IMR-90 (cell line): ENCODE results near the gene KBTBD13. TPM values are rescaled to one million over a fixed set of nuclear protein-coding genes. Genes with fewer than 3 reads are reported as not detected.

Source experiments
- ATAC-seq: fragments of 200-7000 bp; cut with Tn5 transposase; 2 replicates; pipeline ENCODE4 v1.9.1; 2020; ENCODE audit warnings: low read depth, mild to moderate bottlenecking, moderate library complexity
- BruUV-seq: library from RNA; stranded (reverse); fragments of 400-500 nt; replicated peaks from 2 replicates; lab custom pipeline; 2021; lab: Mats Ljungman, UMichigan
- CTCF ChIA-PET: fragments of 300-600 bp; formaldehyde crosslinking; extraction: SDS; loops from one replicate; lab custom pipeline; 2021; ENCODE audit warnings: antibody characterized with exemption; lab: Yijun Ruan, JAX
- POLR2A ChIA-PET: fragments of 300-600 bp; sonication (Branson Sonifier 250); formaldehyde crosslinking; loops from one replicate; lab custom pipeline; 2022; ENCODE audit warnings: antibody characterized with exemption; ENCODE audit not compliant: unreplicated experiment; lab: Charles Lee
- DNase-seq: peaks from one replicate; pipeline ENCODE4 v3.0.0; 2013
- H2AFZ ChIP-seq: replicated peaks from 2 replicates; pipeline ENCODE3; 2013; ENCODE audit warnings: low read length, mild to moderate bottlenecking; ENCODE audit not compliant: poor library complexity
- H2AK5ac ChIP-seq: 2 replicates; pipeline ENCODE4 v1.6.1; 2013; ENCODE audit warnings: low read depth, low read length, inconsistent platforms
- H2AK9ac ChIP-seq: replicated peaks from 2 replicates; pipeline ENCODE3; 2013; ENCODE audit warnings: mild to moderate bottlenecking, low read depth, low read length, moderate library complexity; ENCODE audit not compliant: poor library complexity
- H2BK120ac ChIP-seq: 2 replicates; pipeline ENCODE4 v1.6.1; 2013; ENCODE audit warnings: low read depth, low read length, inconsistent platforms
- H2BK15ac ChIP-seq: 3 replicates; pipeline ENCODE4 v1.6.1; 2013; ENCODE audit warnings: low read depth, low read length, inconsistent platforms
- H2BK20ac ChIP-seq: 2 replicates; pipeline ENCODE4 v1.6.1; 2013; ENCODE audit warnings: low read depth, mild to moderate bottlenecking, inconsistent platforms, low read length, moderate library complexity
- H2BK5ac ChIP-seq: 2 replicates; pipeline ENCODE4 v1.6.1; 2013; ENCODE audit warnings: mild to moderate bottlenecking, low read depth, low read length, inconsistent platforms; ENCODE audit not compliant: poor library complexity, severe bottlenecking
- H3K14ac ChIP-seq: replicated peaks from 2 replicates; pipeline ENCODE4 v1.6.1; 2013; ENCODE audit warnings: low read depth, low read length, inconsistent platforms
- H3K18ac ChIP-seq: 2 replicates; pipeline ENCODE4 v1.6.1; 2013; ENCODE audit warnings: low read depth, low read length, control low read depth
- H3K23ac ChIP-seq: 2 replicates; pipeline ENCODE4 v1.6.1; 2013; ENCODE audit warnings: low read depth, low read length, inconsistent platforms
- H3K27ac ChIP-seq: 2 replicates; pipeline ENCODE4 v1.5.1; 2013; ENCODE audit warnings: mild to moderate bottlenecking, control low read depth, low read length; ENCODE audit not compliant: insufficient read depth
- H3K27me3 ChIP-seq: 2 replicates; pipeline ENCODE4 v1.6.1; 2013; ENCODE audit warnings: low read length; ENCODE audit not compliant: control insufficient read depth, insufficient read depth
- H3K36me3 ChIP-seq: 2 replicates; pipeline ENCODE4 v1.6.1; 2013; ENCODE audit warnings: low read length, mixed read lengths; ENCODE audit not compliant: control insufficient read depth, insufficient read depth
- H3K4ac ChIP-seq: 2 replicates; pipeline ENCODE4 v1.6.1; 2013; ENCODE audit warnings: low read depth, low read length, inconsistent platforms
- H3K4me1 ChIP-seq: 2 replicates; pipeline ENCODE4 v1.6.1; 2013; ENCODE audit warnings: low read length, mixed read lengths; ENCODE audit not compliant: control insufficient read depth, insufficient read depth
- H3K4me2 ChIP-seq: 2 replicates; pipeline ENCODE4 v1.6.1; 2013; ENCODE audit warnings: low read depth, mild to moderate bottlenecking, control low read depth, low read length, moderate library complexity
- H3K4me3 ChIP-seq: 2 replicates; pipeline ENCODE4 v1.5.1; 2013; ENCODE audit warnings: low read depth, mild to moderate bottlenecking, control low read depth, low read length, moderate library complexity; ENCODE audit not compliant: insufficient read depth
- H3K56ac ChIP-seq: 2 replicates; pipeline ENCODE4 v1.6.1; 2013; ENCODE audit warnings: low read length, inconsistent platforms; ENCODE audit not compliant: insufficient read depth; ENCODE audit errors: extremely low read depth
- H3K79me1 ChIP-seq, 2 experiments: 2 replicates each; pipeline ENCODE4 v1.6.1; 2013; ENCODE audit warnings: low read length in 2 of 2, inconsistent platforms in 1 of 2, low read depth in 1 of 2
- H3K9ac ChIP-seq: 2 replicates; pipeline ENCODE4 v1.6.1; 2013; ENCODE audit warnings: low read depth, low read length, control low read depth
- H3K9me1 ChIP-seq: 2 replicates; pipeline ENCODE4 v1.6.1; 2013; ENCODE audit warnings: low read length, inconsistent platforms; ENCODE audit not compliant: insufficient read depth
- H3K9me3 ChIP-seq: 2 replicates; pipeline ENCODE4 v1.6.1; 2013; ENCODE audit warnings: low read length; ENCODE audit not compliant: control insufficient read depth, insufficient read depth
- H4K20me1 ChIP-seq: 2 replicates; pipeline ENCODE4 v1.6.1; 2013; ENCODE audit warnings: low read length, inconsistent platforms; ENCODE audit not compliant: insufficient read depth
- H4K5ac ChIP-seq: 2 replicates; pipeline ENCODE4 v1.6.1; 2013; ENCODE audit warnings: mild to moderate bottlenecking, low read depth, low read length, control low read depth
- H4K8ac ChIP-seq, 2 experiments: 2 replicates each; pipeline ENCODE4 v1.6.1; 2013; ENCODE audit warnings: low read depth in 2 of 2, low read length in 2 of 2, control low read depth in 1 of 2, inconsistent platforms in 1 of 2
- H4K91ac ChIP-seq: 2 replicates; pipeline ENCODE4 v1.6.1; 2013; ENCODE audit warnings: low read depth, low read length, inconsistent platforms; ENCODE audit not compliant: insufficient read depth
- BHLHE40 ChIP-seq: fragments of 150-350 bp; IDR thresholded peaks from 2 replicates; pipeline ENCODE4 v1.6.1; 2016; ENCODE audit warnings: mild to moderate bottlenecking, low read depth, low read length
- CHD1 ChIP-seq: IDR thresholded peaks from 2 replicates; pipeline ENCODE4 v1.6.1; 2012; ENCODE audit warnings: low read depth, low read length, improper control_type of control experiment
- FOS ChIP-seq: fragments of 150-350 bp; IDR thresholded peaks from 2 replicates; pipeline ENCODE4 v1.6.1; 2016; ENCODE audit warnings: low read depth, low read length
- MAFK ChIP-seq: IDR thresholded peaks from 2 replicates; pipeline ENCODE4 v1.6.1; 2012; ENCODE audit warnings: low read depth, low read length, improper control_type of control experiment
- RAD21 ChIP-seq: IDR thresholded peaks from 2 replicates; pipeline ENCODE4 v1.6.1; 2012; ENCODE audit warnings: low read length, improper control_type of control experiment
- RCOR1 ChIP-seq: IDR thresholded peaks from 2 replicates; pipeline ENCODE4 v1.6.1; 2012; ENCODE audit warnings: mild to moderate bottlenecking, low read length, improper control_type of control experiment; ENCODE audit not compliant: insufficient replicate concordance
- WGBS, 2 experiments: methylation state at CpG; one replicate each; pipeline versions ENCODE4 v1.1.5 to v1.1.7; 2013; ENCODE audit warnings: missing lambda C conversion rate in 2 of 2; ENCODE audit not compliant: insufficient read length in 1 of 2; ENCODE audit errors: extremely low coverage in 2 of 2; 5-methylcytosine and 5-hydroxymethylcytosine counted together
- dilution Hi-C: fragments of 300-500 bp; cut with HindIII; formaldehyde crosslinking; loops from one replicate; pipeline ENCODE4 v1.14.3; 2018; ENCODE audit warnings: low sequenced_read_pairs; ENCODE audit not compliant: unreplicated experiment
- in situ Hi-C: fragments of 300-500 bp; cut with MboI; formaldehyde crosslinking; loops from 3 replicates; pipeline ENCODE4 v1.14.3; 2019; ENCODE audit warnings: low sequenced_read_pairs, inconsistent platforms, mixed read lengths
- intact Hi-C: fragments of 100-400 bp; cut with micrococcal nuclease; formaldehyde crosslinking; loops from 2 replicates; pipeline ENCODE4 v1.10.0; 2022
- polyA plus RNA-seq, 3 experiments: library from polyadenylated mRNA; depleted of rRNA; stranded (reverse); fragments of >200 nt; gene quantifications; 2 replicates each; pipeline ENCODE4 v1.2.3, GENCODE V29; 2012; ENCODE audit warnings: low replicate concordance in 1 of 3
- total RNA-seq: library from RNA; depleted of rRNA; stranded (reverse); fragments of >200 nt; gene quantifications from 2 replicates; pipeline ENCODE4 v1.2.3, GENCODE V29; 2012
- TF ChIP-seq, protein P1 (sequence below): fragments of 150-350 bp; IDR thresholded peaks from 2 replicates; pipeline ENCODE4 v1.6.1; 2016; ENCODE audit warnings: low read depth, mild to moderate bottlenecking, low read length, moderate library complexity, borderline replicate concordance

KBTBD13 gene
- total and polyA plus RNA-seq, 2 of the 4 experiments (the other 2 are of a cell fraction), result not detected

DNA sequence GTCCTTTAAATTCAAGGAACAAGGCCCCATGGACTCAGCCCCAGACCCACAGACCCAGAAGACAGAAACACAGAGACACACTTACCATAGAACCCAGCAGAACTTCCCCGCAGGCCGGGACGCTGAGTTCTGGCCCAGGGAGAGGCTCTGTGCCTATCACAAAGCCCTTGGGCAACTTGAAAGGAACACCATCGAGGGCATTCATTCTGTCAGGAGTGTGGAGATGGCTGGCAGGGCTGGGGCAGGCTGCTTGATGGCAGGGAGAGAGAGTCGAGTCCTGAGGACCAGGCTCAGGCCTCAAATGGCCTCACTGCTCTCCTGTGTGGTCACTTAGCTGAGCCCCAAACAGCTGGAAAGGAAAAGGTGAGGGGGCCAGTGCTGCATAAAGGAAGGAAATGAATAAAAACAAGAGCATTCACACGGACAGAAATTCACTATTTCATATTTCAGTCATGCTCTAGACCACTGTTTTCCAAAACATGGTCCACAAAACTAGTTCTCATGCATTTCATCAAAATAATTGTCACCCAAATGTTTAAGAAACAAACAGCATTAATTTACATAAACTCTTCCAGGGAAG lies 29.6 kb downstream of the KBTBD13 start:
- Histone ChIP-seq H4K5ac (no peak overlapping the region), H3K79me1 (peaks cover 3% of the 10 kb centered on the region in 2 experiments; a peak in 2 of 4 replicates), H2BK20ac (no peak overlapping the region), H3K4me3 (no peak overlapping the region), H4K91ac (no peak overlapping the region), H3K36me3 (peaks cover 23% of the 10 kb centered on the region), H3K18ac (no peak overlapping the region), H3K4me1 (no peaks in the 10 kb centered on the region), H3K27me3 (no peaks in the 10 kb centered on the region), H2BK120ac (no peak overlapping the region), H2AFZ (no peak overlapping the region), H3K56ac (no peak overlapping the region), H2BK5ac (no peak overlapping the region), H2BK15ac (no peak overlapping the region), H3K4ac (no peak overlapping the region), H3K9me1 (peaks cover 7% of the 10 kb centered on the region; the same call in 1 of the 2 replicates), H3K9me3 (no peaks in the 10 kb centered on the region), H2AK5ac (no peak overlapping the region), H3K23ac (no peak overlapping the region), H3K9ac (no peak overlapping the region), H3K4me2 (no peak overlapping the region), H4K8ac (no peak overlapping the region), H3K27ac (no peak overlapping the region), H3K14ac (no peak overlapping the region), H2AK9ac (no peak overlapping the region), H4K20me1 (peaks cover 4% of the 10 kb centered on the region; the same call in 1 of the 2 replicates)
- BruUV-seq, result no TSS peak
- in situ Hi-C loops (no loop called here), dilution Hi-C loops (no loop called here), intact Hi-C loops (no loop called here)
- ATAC-seq, result no peak
- DNase-seq, result no peak
- 77% methylated on average over 3 of the region's 6 CpGs; no CpG with 5 or more reads in 1 of the 2 experiments for WGBS, 2 experiments
- ChIA-PET POLR2A (no interaction called here), CTCF (no interaction called here)
- TF ChIP-seq, protein P1, sequence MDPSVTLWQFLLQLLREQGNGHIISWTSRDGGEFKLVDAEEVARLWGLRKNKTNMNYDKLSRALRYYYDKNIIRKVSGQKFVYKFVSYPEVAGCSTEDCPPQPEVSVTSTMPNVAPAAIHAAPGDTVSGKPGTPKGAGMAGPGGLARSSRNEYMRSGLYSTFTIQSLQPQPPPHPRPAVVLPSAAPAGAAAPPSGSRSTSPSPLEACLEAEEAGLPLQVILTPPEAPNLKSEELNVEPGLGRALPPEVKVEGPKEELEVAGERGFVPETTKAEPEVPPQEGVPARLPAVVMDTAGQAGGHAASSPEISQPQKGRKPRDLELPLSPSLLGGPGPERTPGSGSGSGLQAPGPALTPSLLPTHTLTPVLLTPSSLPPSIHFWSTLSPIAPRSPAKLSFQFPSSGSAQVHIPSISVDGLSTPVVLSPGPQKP, result no peak
- TF ChIP-seq BHLHE40, result no peak
- no peak for TF ChIP-seq RCOR1
- TF ChIP-seq MAFK, result no peak
- no peak for TF ChIP-seq CHD1
- TF ChIP-seq RAD21, result no peak
- TF ChIP-seq FOS, result no peak
